Amniotic stem cell (primary cell): ENCODE data around the gene P4HA2.

Experiments used
- DNase-seq: peaks from one replicate; lab custom pipeline; 2025; lab: John Stamatoyannopoulos, UW

Gene P4HA2

DNA sequence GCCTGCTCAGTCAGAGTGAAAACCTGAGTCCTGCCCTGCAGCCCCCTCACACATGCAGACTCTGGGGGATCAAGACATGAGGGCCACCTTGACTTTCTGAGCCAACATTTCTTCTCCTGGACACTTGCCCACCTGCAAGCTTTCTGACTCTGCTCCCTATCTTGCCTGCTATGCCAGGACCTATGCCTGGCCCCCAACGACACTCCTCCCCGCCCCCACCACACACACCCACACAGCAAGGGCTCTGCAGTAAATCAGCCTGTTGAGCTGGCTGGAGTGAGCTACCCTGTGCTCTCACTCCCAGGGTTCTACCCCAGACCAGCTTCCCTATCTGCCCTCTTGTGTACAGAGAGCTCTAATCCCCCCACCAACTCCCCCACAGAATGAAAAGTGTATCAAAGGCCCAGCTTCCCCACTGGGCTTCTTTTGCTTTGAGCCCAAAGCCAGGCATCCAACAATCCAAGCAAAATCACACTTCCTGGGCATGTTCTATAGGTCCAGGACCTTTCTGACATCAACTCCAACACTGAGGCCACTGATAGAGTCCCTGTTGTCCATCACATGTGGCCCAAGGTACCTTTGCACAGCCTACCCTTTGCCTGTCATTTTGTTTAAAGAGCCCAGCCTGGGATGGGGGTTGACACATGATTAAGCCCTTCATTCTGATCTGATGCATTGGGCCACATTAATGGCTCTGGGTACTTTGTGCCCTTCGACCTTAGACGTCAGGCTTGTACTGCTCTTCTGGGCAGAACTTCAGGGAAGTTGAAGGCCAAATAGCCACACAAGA is 37.1 kb upstream of the P4HA2 start:
- no peak for DNase-seq

DNA sequence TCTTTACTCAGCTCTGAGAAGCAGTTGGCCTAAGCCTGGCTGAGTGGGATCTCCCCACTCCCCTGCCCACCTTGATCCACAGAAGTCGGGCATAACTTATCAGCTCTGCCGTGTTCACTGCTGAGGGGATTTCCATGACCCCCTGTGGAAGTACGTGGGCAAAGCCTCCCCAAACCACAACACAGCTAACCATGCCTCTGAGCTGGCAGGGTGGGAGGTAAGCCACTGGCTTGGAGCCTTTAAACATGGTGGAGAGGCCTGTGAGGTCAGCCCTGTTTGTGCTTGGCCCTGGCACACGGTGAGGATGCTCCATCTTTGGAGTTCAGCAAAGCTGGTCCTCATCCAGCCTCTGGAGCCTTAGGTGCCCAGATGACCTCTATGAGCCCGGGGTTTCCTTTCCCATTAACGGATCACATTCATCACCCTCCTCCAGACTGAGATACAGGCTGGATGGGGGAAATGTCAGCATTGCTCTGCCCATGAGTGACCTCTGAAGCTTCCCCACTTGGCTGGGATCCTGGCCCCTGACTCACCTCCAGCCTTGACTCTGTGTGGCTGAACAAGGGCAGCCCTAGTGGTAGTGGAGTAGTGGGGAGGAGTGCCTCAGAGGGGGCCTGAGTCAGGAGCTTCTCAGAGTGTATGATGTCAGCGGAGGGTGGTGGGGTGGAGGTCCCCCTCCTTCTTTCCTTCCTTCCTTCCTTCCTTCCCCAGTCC is 36.1 kb upstream of the P4HA2 start:
- DNase-seq = peak; percentile 68

- DNase-seq = no peak
These were observed 35.4 kb upstream of the P4HA2 start for GRCh38 chr5:132262882-132263547.

DNA sequence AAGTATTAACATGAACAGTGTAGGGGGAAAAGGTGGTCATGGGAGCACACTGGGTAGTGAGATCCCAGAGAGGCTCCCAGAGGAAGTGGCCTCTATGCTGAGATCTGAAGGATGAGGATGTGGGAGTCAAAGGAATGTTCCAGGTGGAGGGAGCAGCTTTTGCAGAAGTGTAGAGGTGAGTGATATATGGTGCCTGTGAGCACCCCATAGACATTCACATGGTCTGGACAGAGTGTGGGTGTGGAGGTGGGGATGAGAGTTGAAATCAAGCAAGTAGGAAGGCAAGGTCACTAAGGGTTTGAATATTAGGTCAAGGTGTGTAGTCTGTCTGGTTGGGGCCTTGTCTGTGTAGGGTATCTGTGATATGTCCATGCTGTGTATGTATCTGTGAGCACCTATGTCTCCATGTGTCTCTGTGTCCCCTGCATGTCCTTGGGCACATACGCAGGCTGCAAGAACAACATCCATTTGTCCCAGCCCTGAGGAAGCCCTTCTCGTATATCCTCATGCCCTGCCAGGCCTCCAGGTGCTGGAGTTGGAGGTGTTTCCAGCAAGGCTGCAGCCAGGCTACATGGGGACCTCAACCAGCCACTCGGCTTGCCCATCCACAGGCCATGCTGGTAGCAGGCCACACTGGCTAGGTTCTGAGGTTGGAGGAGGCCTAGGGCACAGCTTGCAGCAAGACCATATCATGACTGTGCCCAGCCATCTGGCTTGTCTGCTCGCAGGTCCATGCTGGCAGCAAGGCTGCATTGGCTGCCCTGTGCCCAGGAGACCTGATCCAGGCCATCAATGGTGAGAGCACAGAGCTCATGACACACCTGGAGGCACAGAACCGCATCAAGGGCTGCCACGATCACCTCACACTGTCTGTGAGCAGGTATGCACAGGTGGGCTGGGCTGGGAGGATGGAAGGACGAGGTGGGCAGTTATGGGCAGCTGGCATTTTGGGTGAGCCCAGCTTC is 34.5 kb upstream of the P4HA2 start:
- DNase-seq = no peak

DNA sequence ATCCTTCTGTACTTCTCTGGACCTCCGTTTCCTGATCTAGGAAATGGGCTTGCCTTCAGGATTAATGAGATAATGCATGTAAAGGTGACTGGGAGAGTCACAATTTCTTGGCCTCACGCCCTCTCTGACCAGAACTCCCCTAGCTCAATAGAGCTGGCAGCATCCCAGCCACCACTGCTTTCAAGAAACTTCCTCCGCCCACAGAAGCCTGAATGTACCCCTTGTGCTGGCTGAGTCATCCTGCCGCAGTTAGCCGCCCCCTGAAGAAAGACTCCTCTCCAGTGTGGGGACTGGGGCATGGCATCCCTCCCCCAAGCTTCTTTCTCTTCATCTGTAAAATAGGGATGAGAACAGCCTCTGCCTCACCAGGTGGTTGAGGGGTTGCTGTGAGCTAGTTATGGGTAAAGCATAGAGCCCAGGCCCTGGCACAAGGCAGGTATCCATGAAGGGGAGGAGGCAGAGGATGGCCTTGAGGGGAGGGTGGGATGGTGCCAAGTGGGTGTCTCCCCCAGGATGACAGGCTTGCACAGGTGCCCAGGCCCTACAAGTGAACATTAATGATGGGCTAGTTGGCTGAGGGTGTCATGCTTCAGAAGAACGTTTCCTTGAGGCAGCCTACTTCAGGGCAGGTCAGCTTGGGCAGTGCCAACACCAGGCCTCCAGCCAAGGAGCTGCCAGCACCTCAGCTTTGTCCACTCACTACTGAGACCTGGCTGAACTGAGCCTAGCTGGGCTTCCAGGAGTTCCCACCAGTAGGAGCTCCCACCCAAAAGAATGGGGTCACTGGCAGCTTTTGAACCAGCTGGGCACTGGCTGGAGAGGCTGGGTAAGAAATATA is 33.3 kb upstream of the P4HA2 start:
- no peak for DNase-seq

- no peak for DNase-seq
These were observed 32.4 kb upstream of the P4HA2 start for GRCh38 chr5:132260051-132260450.

DNA sequence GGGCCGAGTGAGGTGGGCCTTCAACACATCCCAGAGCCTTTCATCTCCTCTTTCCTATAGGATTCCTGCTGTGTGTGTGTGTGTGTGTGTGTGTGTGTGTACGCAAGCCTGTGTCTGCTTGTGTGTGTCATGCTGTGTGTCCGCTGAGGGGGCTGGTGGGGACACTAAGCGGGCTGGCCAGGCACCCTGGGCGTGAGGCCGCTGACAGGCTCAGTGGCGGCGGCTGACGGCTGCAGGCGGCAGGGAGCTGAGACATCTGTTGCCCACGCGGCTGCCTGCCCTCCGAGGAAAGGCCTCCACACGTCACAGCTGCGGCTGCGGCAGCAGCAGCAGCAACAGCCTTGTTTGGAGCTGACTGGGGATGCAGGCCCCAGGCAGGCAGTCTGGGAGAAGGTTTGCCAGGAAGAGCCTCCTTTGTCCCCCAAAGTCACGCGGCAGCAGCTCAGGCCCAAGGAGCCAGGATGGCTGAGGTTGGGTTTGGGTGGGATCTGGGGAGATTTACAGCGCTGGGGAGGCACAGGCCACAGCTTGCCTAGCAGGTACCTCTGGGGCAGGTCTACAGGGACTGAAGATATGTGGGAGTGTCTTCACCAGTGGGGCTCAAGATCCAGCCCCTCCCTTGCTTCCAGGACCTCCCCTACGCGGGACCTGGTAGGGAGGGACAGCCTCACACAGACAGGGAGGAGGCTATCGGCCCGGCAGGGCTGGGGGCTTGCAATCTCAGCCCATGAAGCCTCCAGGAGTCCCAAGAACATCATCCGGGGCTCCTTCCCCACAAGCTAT is 31.6 kb upstream of the P4HA2 start:
- peak; percentile 79 for DNase-seq

- DNase-seq = no peak
These were observed 30.7 kb upstream of the P4HA2 start for GRCh38 chr5:132258102-132259068.

- DNase-seq = no peak
These were observed 29.8 kb upstream of the P4HA2 start, which contains the start of gene PDLIM4 for GRCh38 chr5:132257131-132258101. PDLIM4 (plus strand) TSS chr5:132257696; CDS start chr5:132257735, 39 bp downstream.

DNA sequence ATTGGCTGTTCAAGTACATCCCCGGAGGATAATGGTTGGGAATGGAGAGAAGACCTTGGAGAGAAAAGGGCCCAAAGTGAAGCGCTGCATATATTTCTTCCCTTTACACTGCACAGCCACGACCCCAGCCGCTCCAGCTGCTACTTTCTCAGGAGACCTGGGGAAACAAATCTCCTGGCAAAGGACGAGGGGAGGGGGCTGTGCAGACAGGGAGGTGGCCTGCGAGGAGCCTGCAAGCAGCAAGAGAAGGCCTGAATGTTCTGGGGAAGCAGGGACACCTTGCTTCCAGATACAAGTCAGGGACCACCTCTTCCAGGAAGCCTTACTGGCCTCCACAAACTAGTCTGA is 29.1 kb upstream of the P4HA2 start:
- no peak for DNase-seq

DNA sequence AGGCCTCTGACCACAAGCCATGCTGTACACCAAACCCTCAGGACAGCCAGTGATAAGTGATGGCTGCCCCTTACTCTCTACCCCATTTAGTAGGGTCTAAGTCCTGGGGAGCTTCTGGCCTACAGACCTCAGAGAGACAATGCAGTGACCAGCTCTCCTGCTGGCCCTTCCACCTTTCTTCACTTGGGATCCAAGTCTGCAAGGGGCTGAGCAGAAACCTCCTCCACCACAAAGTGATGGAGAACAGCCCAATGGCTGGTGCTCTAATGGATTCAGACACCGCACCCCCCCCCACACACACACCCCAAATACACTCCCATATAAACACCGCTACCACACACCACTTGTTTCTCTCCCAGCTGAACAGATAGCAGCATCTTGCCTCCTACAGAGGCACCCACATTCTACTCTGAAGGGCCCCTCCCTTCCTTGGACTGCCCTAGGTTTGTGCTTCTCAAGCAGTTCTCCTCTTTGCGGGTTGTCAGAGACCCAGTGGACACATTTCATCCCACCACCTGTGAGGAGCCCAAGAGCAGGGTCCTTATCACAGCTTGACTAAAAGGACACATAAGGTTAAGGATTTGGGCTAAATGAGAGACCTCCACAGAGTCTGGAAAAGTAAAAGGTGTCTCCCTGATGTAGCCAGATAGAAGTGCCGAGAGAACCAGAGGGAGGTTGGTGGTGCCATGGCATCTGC is 28.6 kb upstream of the P4HA2 start:
- no peak for DNase-seq

DNA sequence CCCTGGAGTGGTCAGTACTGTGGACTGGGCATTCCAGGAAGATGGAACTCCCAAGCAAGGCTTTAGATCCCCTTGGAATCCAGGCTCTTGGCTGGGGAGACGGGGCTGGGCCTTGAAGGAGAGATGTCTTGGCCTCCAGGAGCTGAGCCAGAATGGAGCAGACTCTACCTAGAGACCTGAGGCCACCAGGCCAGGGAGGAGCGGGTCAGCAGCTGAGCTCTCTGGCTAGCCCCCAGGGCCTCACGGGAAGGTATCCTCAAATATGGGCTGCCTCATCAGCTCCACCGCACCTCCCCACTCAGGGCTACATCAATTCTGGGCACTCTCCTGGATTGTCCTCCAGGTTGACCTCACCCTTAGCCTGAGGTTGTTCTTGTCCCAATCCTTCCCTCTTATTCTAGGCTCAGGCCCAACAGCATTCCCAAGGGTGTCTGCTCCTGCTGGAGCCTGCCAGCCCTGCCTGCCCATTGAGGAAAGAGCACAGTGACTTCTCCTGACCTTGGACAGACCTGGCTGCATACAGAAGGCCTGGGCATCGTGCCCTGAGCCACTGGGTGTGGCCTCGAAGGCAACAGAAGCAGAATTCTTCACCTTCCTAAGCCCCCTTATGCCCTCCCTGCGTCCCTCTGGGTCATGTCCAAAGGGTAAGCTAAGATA is 26.8 kb upstream of the P4HA2 start:
- no peak for DNase-seq

- no peak for DNase-seq
These were observed 26.0 kb upstream of the P4HA2 start for GRCh38 chr5:132253452-132254320.

GRCh38 chr5:132253008-132253441 is 25.4 kb upstream of the P4HA2 start:
- DNase-seq = no peak

GRCh38 chr5:132251220-132251725 is 23.6 kb upstream of the P4HA2 start:
- no peak for DNase-seq
